GM23338 (cell line): Measurements from ENCODE around the gene AK9. TPM values are rescaled to one million over a fixed set of nuclear protein-coding genes. Genes with fewer than 3 reads are reported as not detected.

Experiments
- ATAC-seq: fragments of 200-7000 bp; cut with Tn5 transposase; 3 replicates; pipeline ENCODE4 v1.9.1; 2020
- DNase-seq: peaks from one replicate; pipeline ENCODE4 v3.0.0-alpha.2; 2015; ENCODE audit warnings: low spot score
- H2AFZ ChIP-seq: fragments of 200-600 bp; sonication (generic); 2 replicates; pipeline ENCODE4 v1.8.0; 2016; ENCODE audit warnings: antibody characterized with exemption, mild to moderate bottlenecking, moderate library complexity
- H3F3A ChIP-seq: fragments of 200-600 bp; sonication (generic); replicated peaks from 2 replicates; pipeline ENCODE4 v1.8.0; 2017; ENCODE audit warnings: antibody characterized with exemption, mixed run types, low read depth
- H3K27ac ChIP-seq: fragments of 200-600 bp; sonication (generic); 2 replicates; pipeline ENCODE4 v1.6.1; 2016; ENCODE audit warnings: low read depth
- H3K27me3 ChIP-seq: fragments of 200-600 bp; sonication (generic); 2 replicates; pipeline ENCODE4 v1.8.0; 2016; ENCODE audit warnings: mild to moderate bottlenecking, mixed run types, moderate library complexity; ENCODE audit not compliant: insufficient read depth
- H3K36me3 ChIP-seq: fragments of 200-600 bp; sonication (generic); 2 replicates; pipeline ENCODE4 v1.8.0; 2016; ENCODE audit warnings: mild to moderate bottlenecking; ENCODE audit not compliant: insufficient read depth
- H3K4me1 ChIP-seq: fragments of 200-600 bp; sonication (generic); 2 replicates; pipeline ENCODE4 v1.8.0; 2016; ENCODE audit warnings: mild to moderate bottlenecking, moderate library complexity; ENCODE audit not compliant: insufficient read depth
- H3K4me2 ChIP-seq: fragments of 200-600 bp; sonication (generic); 2 replicates; pipeline ENCODE4 v1.7.1; 2017; ENCODE audit warnings: mixed run types
- H3K4me3 ChIP-seq: fragments of 200-600 bp; sonication (generic); 2 replicates; pipeline ENCODE4 v1.6.1; 2016; ENCODE audit warnings: mixed run types
- H3K79me2 ChIP-seq: fragments of 200-600 bp; sonication (generic); replicated peaks from 2 replicates; pipeline ENCODE4 v1.8.0; 2017; ENCODE audit warnings: mild to moderate bottlenecking; ENCODE audit not compliant: insufficient read depth
- H3K9me2 ChIP-seq: fragments of 200-600 bp; sonication (generic); 2 replicates; pipeline ENCODE4 v1.8.0; 2017; ENCODE audit not compliant: insufficient read depth
- H4K20me1 ChIP-seq: fragments of 200-600 bp; sonication (generic); replicated peaks from 2 replicates; pipeline ENCODE4 v1.8.0; 2017; ENCODE audit warnings: mild to moderate bottlenecking; ENCODE audit not compliant: insufficient read depth
- H3K27ac Mint-ChIP-seq: 2 replicates; pipeline ENCODE4 v1.8.0; 2020; ENCODE audit warnings: inconsistent platforms, mild to moderate bottlenecking, moderate library complexity, mixed read lengths
- H3K27me3 Mint-ChIP-seq: 3 replicates; pipeline ENCODE4 v1.8.0; 2022; ENCODE audit warnings: low read depth, mild to moderate bottlenecking, moderate library complexity, mixed read lengths, inconsistent platforms; ENCODE audit not compliant: insufficient read depth, poor library complexity
- H3K36me3 Mint-ChIP-seq: 3 replicates; pipeline ENCODE4 v1.8.0; 2021; ENCODE audit warnings: low read depth, mild to moderate bottlenecking, inconsistent platforms, moderate library complexity, mixed read lengths
- H3K4me1 Mint-ChIP-seq: 3 replicates; pipeline ENCODE4 v1.8.0; 2020; ENCODE audit warnings: mild to moderate bottlenecking, inconsistent platforms, mixed read lengths
- H3K4me3 Mint-ChIP-seq: 3 replicates; pipeline ENCODE4 v1.8.0; 2021; ENCODE audit warnings: moderate library complexity, mild to moderate bottlenecking, inconsistent platforms, mixed read lengths
- H3K9me3 Mint-ChIP-seq: 3 replicates; pipeline ENCODE4 v1.8.0; 2020; ENCODE audit warnings: moderate library complexity, mild to moderate bottlenecking, inconsistent platforms, mixed read lengths
- CREB1 ChIP-seq: fragments of 250-450 bp; sonication (Bioruptor Pico); IDR thresholded peaks from 2 replicates; pipeline ENCODE4 v1.5.0; 2020; ENCODE audit warnings: low read depth, mild to moderate bottlenecking, moderate library complexity
- CTCF ChIP-seq, 2 experiments: fragments of 200-600 bp in 1 of 2; sonication (generic) in 1 of 2; conservative IDR thresholded peaks; 2 replicates each; pipeline versions ENCODE4 v1.5.1 to v1.6.1; 2016 to 2017; ENCODE audit warnings: antibody characterized with exemption in 2 of 2, low read depth in 2 of 2, mild to moderate bottlenecking in 2 of 2, moderate library complexity in 1 of 2
- ETS1 ChIP-seq: IDR thresholded peaks from 2 replicates; pipeline ENCODE4 v1.6.1; 2016; ENCODE audit warnings: antibody characterized with exemption
- EZH2 ChIP-seq: fragments of 200-600 bp; sonication (generic); IDR thresholded peaks from one replicate; pipeline ENCODE4 v1.8.0; 2017; ENCODE audit warnings: antibody characterized with exemption, mild to moderate bottlenecking, low read depth; ENCODE audit not compliant: unreplicated experiment
- EZH2phosphoT487 ChIP-seq: fragments of 200-600 bp; sonication (generic); IDR thresholded peaks from one replicate; pipeline ENCODE4 v1.8.1; 2018; ENCODE audit warnings: antibody characterized with exemption; ENCODE audit not compliant: unreplicated experiment
- JUNB ChIP-seq: IDR thresholded peaks from one replicate; pipeline ENCODE4 v1.6.1; 2016; ENCODE audit warnings: antibody characterized with exemption; ENCODE audit not compliant: unreplicated experiment
- NANOG ChIP-seq: IDR thresholded peaks from 2 replicates; pipeline ENCODE4 v1.6.1; 2016; ENCODE audit warnings: antibody characterized with exemption, borderline replicate concordance
- POLR2AphosphoS5 ChIP-seq: IDR thresholded peaks from 2 replicates; pipeline ENCODE4 v1.6.1; 2016; ENCODE audit warnings: antibody characterized with exemption, low read depth
- REST ChIP-seq: IDR thresholded peaks from one replicate; pipeline ENCODE4 v1.6.1; 2018; ENCODE audit warnings: antibody characterized with exemption; ENCODE audit not compliant: unreplicated experiment
- STAT1 ChIP-seq: IDR thresholded peaks from one replicate; pipeline ENCODE4 v1.6.1; 2016; ENCODE audit warnings: antibody characterized with exemption; ENCODE audit not compliant: unreplicated experiment
- ZNF114 ChIP-seq: fragments of 250-450 bp; sonication (Bioruptor Pico); IDR thresholded peaks from 2 replicates; pipeline ENCODE4 v1.5.0; 2020; ENCODE audit warnings: mild to moderate bottlenecking, moderate library complexity
- ZNF331 ChIP-seq: fragments of 250-450 bp; sonication (Bioruptor Pico); IDR thresholded peaks from 2 replicates; pipeline ENCODE4 v1.5.0; 2020; ENCODE audit warnings: low read depth, mild to moderate bottlenecking, moderate library complexity
- ZNF462 ChIP-seq: fragments of 250-450 bp; sonication (Bioruptor Pico); IDR thresholded peaks from 2 replicates; pipeline ENCODE4 v1.5.0; 2020; ENCODE audit warnings: mild to moderate bottlenecking, moderate library complexity
- polyA plus RNA-seq: library from polyadenylated mRNA; unstranded; fragments of >200 nt; fragmentation: Nextera tagmentation; extraction: Ambion mirVana; gene quantifications from 2 replicates; pipeline ENCODE4 v1.2.1, GENCODE V29; 2016
- total RNA-seq: library from RNA; depleted of rRNA; stranded (reverse); fragments of >200 nt; shearing (Covaris generic); gene quantifications from 2 replicates; pipeline ENCODE4 v1.2.3, GENCODE V29; 2014

Gene AK9
- total and polyA plus RNA-seq, 2 experiments from 2014 or later = 2.0 to 6.4 TPM

GRCh38 chr6:109474995-109475394 is 216.0 kb downstream of the AK9 start:
- Histone ChIP-seq H3K79me2 (peaks cover 59% of the 10 kb centered on the region), H2AFZ (no peak overlapping the region), H3K4me3 (no peak overlapping the region), H3K4me1 (peaks cover 22% of the 10 kb centered on the region), H3K4me2 (no peak overlapping the region), H3K27ac (no peak overlapping the region), H3F3A (no peaks in the 10 kb centered on the region), H3K9me2 (no peaks in the 10 kb centered on the region), H3K27me3 (no peaks in the 10 kb centered on the region), H3K36me3 (peaks cover 51% of the 10 kb centered on the region), H4K20me1 (peaks cover 45% of the 10 kb centered on the region)
- ATAC-seq = no peak
- H3K9me3 Mint-ChIP-seq = no peaks in the 10 kb centered on the region
- H3K36me3 Mint-ChIP-seq = peaks cover 84% of the 10 kb centered on the region
- peaks cover 5% of the 10 kb centered on the region for H3K27me3 Mint-ChIP-seq
- peaks cover 21% of the 10 kb centered on the region for H3K4me1 Mint-ChIP-seq
- no peak for DNase-seq
- TF ChIP-seq EZH2phosphoT487 (no peak), ZNF114 (CRISPR knock-in tag) (no peak), POLR2AphosphoS5 (no peak), STAT1 (no peak), JUNB (no peak), REST (no peak), EZH2 (no peak), ETS1 (no peak), CTCF (conservative IDR thresholded peaks at IDR 0.05; ENCODE audit: low read depth in 2 of 2) (no peak), ZNF331 (no peak), NANOG (no peak), CREB1 (CRISPR knock-in tag) (no peak), ZNF462 (CRISPR knock-in tag) (no peak)
- no peak overlapping the region for H3K4me3 Mint-ChIP-seq
- no peak overlapping the region for H3K27ac Mint-ChIP-seq
